G401 (cell line): ENCODE data around the gene AKR1D1. TPM values are rescaled to one million over a fixed set of nuclear protein-coding genes. Genes with fewer than 3 reads are reported as not detected.
"Not testable (repeated sequence)": the region's sequence is repeated elsewhere in the genome, so short reads cannot be mapped to it uniquely, and the experiment has no call there.

Source experiments
- DNase-seq: peaks from one replicate; pipeline ENCODE4 v3.0.0-alpha.2; 2015; ENCODE audit warnings: low spot score
- in situ Hi-C: cut with HindIII; loops from 2 replicates; pipeline ENCODE4 v1.10.0; 2016; ENCODE audit warnings: low sequenced_read_pairs, mixed read lengths
- total RNA-seq: library from RNA; depleted of rRNA; stranded (reverse); fragments of >200 nt; shearing (Covaris generic); gene quantifications from 2 replicates; pipeline ENCODE4 v1.2.3, GENCODE V29; 2014; rRNA removed

The AKR1D1 gene
- total RNA-seq, result not detected in 2 replicates

GRCh38 chr7:138076196-138076595, at the start of gene AKR1D1:
TSS of gene AKR1D1 (plus strand) at chr7:138076459. CDS start at chr7:138076519, 60 bp downstream.
- in situ Hi-C loops, result no loop called here
- no peak for DNase-seq

- in situ Hi-C loops, result no loop called here
- DNase-seq, result no peak
These were observed 49.2 kb upstream of the AKR1D1 start for GRCh38 chr7:138027100-138027499.

- in situ Hi-C loops, result no loop called here
- no peak for DNase-seq
These were observed 47.1 kb upstream of the AKR1D1 start for GRCh38 chr7:138029126-138029525.

GRCh38 chr7:138029941-138030340, 46.3 kb upstream of the AKR1D1 start:
- in situ Hi-C loops, result no loop called here

GRCh38 chr7:138030679-138031351, 45.4 kb upstream of the AKR1D1 start:
- no peak for DNase-seq
- in situ Hi-C loops, result no loop called here

More at GRCh38 chr7:138029941-138030340, 46.3 kb upstream of the AKR1D1 start:
- DNase-seq, result no peak

- in situ Hi-C loops, result no loop called here
- DNase-seq, result no peak
These were observed 44.1 kb upstream of the AKR1D1 start for GRCh38 chr7:138032186-138032585.

GRCh38 chr7:138032770-138033169, 43.5 kb upstream of the AKR1D1 start:
- in situ Hi-C loops, result no loop called here
- DNase-seq, result no peak

GRCh38 chr7:138033241-138033640, 43.0 kb upstream of the AKR1D1 start:
- in situ Hi-C loops, result no loop called here
- no peak for DNase-seq

GRCh38 chr7:138036135-138036534, 40.1 kb upstream of the AKR1D1 start:
- no peak for DNase-seq
- in situ Hi-C loops, result no loop called here

- in situ Hi-C loops, DNase-seq: not testable (repeated sequence)
These were observed 36.2 kb upstream of the AKR1D1 start for GRCh38 chr7:138040063-138040462.

GRCh38 chr7:138044897-138045296, 31.4 kb upstream of the AKR1D1 start:
- in situ Hi-C loops, result no loop called here
- DNase-seq, result no peak

GRCh38 chr7:138047907-138048306, 28.4 kb upstream of the AKR1D1 start:
- DNase-seq, result no peak

GRCh38 chr7:138049505-138050116, 26.6 kb upstream of the AKR1D1 start:
- in situ Hi-C loops, result no loop called here
- DNase-seq, result no peak

More at GRCh38 chr7:138047907-138048306, 28.4 kb upstream of the AKR1D1 start:
- in situ Hi-C loops, result no loop called here

GRCh38 chr7:138051712-138052247, 24.5 kb upstream of the AKR1D1 start:
- DNase-seq, in situ Hi-C loops: not testable (repeated sequence)

GRCh38 chr7:138052696-138053095, 23.6 kb upstream of the AKR1D1 start:
- no peak for DNase-seq
- in situ Hi-C loops, result no loop called here

- in situ Hi-C loops, DNase-seq: not testable (repeated sequence)
These were observed 20.6 kb upstream of the AKR1D1 start for GRCh38 chr7:138055698-138056097.

- no peak for DNase-seq
- in situ Hi-C loops, result no loop called here
These were observed 12.9 kb upstream of the AKR1D1 start for GRCh38 chr7:138063400-138063799.

GRCh38 chr7:138064856-138065357, 11.4 kb upstream of the AKR1D1 start:
- no peak for DNase-seq
- in situ Hi-C loops, result no loop called here

GRCh38 chr7:138065827-138066226, 10.4 kb upstream of the AKR1D1 start:
- no peak for DNase-seq
- in situ Hi-C loops, result no loop called here

- in situ Hi-C loops, result no loop called here
These were observed 9.3 kb upstream of the AKR1D1 start for GRCh38 chr7:138066954-138067394.

More at GRCh38 chr7:138066954-138067394, 9.3 kb upstream of the AKR1D1 start:
- DNase-seq, result no peak
